PFSK-1 (cell line): ENCODE results near the gene TBXAS1.

Experiments used
- FOXP2 ChIP-seq: optimal IDR thresholded peaks from 2 replicates; pipeline ENCODE3; 2011; ENCODE audit warnings: borderline replicate concordance, control low read depth, inconsistent platforms; ENCODE audit not compliant: insufficient read depth; ENCODE audit errors: extremely low read length, extremely low read depth
- POLR2AphosphoS5 ChIP-seq: IDR thresholded peaks from 2 replicates; pipeline ENCODE4 v1.6.1; 2012; ENCODE audit warnings: low read depth, mild to moderate bottlenecking, control low read depth, low read length, moderate library complexity
- SIN3A ChIP-seq: IDR thresholded peaks from 2 replicates; pipeline ENCODE4 v1.6.1; 2012; ENCODE audit warnings: mild to moderate bottlenecking, low read length, moderate library complexity, borderline replicate concordance; ENCODE audit not compliant: insufficient read depth
- TAF1 ChIP-seq: IDR thresholded peaks from 2 replicates; pipeline ENCODE4 v1.6.1; 2012; ENCODE audit warnings: low read length, control low read depth, borderline replicate concordance; ENCODE audit not compliant: insufficient read depth
- TF ChIP-seq, protein P1 (sequence below), 2 experiments: IDR thresholded peaks; 2 replicates each; pipeline versions ENCODE4 v1.6.1 to v1.8.0; 2011 to 2012; ENCODE audit warnings: low read depth in 2 of 2, low read length in 2 of 2, control low read depth in 1 of 2, inconsistent platforms in 1 of 2, mild to moderate bottlenecking in 1 of 2, moderate library complexity in 1 of 2; ENCODE audit not compliant: insufficient read depth in 1 of 2

TBXAS1 gene

DNA sequence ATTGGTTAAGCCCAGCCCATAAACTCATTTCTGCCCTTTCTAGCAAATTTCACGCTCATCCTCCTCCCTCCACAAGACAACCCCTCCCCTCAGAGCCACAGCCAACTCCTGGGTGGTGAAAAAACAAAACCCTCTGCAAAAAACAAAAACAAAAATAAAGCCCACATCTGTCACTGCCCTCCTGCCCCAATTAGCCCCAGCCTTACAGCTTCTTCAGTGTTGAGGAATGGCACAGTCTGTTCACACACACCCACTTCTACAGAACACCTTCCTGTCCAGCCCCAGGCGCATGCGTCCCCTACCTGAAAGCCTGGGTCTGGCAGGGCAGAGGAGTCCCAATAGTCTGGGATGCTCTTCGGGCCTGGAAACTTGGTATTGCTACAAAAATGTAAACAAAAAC is 199.2 kb downstream of the TBXAS1 start:
- TF ChIP-seq, protein P1, sequence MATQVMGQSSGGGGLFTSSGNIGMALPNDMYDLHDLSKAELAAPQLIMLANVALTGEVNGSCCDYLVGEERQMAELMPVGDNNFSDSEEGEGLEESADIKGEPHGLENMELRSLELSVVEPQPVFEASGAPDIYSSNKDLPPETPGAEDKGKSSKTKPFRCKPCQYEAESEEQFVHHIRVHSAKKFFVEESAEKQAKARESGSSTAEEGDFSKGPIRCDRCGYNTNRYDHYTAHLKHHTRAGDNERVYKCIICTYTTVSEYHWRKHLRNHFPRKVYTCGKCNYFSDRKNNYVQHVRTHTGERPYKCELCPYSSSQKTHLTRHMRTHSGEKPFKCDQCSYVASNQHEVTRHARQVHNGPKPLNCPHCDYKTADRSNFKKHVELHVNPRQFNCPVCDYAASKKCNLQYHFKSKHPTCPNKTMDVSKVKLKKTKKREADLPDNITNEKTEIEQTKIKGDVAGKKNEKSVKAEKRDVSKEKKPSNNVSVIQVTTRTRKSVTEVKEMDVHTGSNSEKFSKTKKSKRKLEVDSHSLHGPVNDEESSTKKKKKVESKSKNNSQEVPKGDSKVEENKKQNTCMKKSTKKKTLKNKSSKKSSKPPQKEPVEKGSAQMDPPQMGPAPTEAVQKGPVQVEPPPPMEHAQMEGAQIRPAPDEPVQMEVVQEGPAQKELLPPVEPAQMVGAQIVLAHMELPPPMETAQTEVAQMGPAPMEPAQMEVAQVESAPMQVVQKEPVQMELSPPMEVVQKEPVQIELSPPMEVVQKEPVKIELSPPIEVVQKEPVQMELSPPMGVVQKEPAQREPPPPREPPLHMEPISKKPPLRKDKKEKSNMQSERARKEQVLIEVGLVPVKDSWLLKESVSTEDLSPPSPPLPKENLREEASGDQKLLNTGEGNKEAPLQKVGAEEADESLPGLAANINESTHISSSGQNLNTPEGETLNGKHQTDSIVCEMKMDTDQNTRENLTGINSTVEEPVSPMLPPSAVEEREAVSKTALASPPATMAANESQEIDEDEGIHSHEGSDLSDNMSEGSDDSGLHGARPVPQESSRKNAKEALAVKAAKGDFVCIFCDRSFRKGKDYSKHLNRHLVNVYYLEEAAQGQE (IDR thresholded peaks at IDR 0.05; ENCODE audit: insufficient read depth in 1 of 2, low read depth in 2 of 2, low read length in 2 of 2) = no peak
- TF ChIP-seq SIN3A = no peak
- TF ChIP-seq TAF1 = no peak
- no peak for TF ChIP-seq FOXP2
- no peak for TF ChIP-seq POLR2AphosphoS5

DNA sequence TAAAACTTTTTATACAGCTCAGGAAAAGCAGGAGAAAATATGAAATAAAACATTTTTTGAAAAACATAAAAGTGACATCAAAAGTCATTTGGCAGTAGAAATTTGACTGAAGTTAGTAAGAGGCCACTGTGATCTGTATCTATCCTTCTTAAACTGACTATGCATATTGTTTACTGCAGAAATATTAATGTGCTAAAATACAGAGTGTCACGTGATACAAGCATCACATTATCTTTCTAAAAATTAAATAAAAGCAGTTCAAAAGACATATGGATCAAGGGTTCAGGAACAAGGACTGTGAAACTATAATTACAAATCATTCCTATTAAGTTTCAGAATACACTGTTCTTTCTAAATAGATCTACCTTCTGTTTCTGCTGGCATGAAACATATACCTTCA is 200.0 kb downstream of the TBXAS1 start:
- TF ChIP-seq POLR2AphosphoS5 = no peak
- TF ChIP-seq FOXP2 = no peak
- TF ChIP-seq, protein P1 (IDR thresholded peaks at IDR 0.05; ENCODE audit: insufficient read depth in 1 of 2, low read depth in 2 of 2, low read length in 2 of 2) = no peak
- TF ChIP-seq TAF1 = no peak
- TF ChIP-seq SIN3A = no peak

- TF ChIP-seq TAF1 = no peak
- TF ChIP-seq SIN3A = no peak
- TF ChIP-seq, protein P1 (IDR thresholded peaks at IDR 0.05; ENCODE audit: insufficient read depth in 1 of 2, low read depth in 2 of 2, low read length in 2 of 2) = no peak
- no peak for TF ChIP-seq POLR2AphosphoS5
- no peak for TF ChIP-seq FOXP2
These were observed 202.3 kb downstream of the TBXAS1 start for GRCh38 chr7:140031364-140031763.

- TF ChIP-seq SIN3A = no peak
- TF ChIP-seq FOXP2 = no peak
- no peak for TF ChIP-seq TAF1
- no peak for TF ChIP-seq POLR2AphosphoS5
- TF ChIP-seq, protein P1 (IDR thresholded peaks at IDR 0.05; ENCODE audit: insufficient read depth in 1 of 2, low read depth in 2 of 2, low read length in 2 of 2) = no peak
These were observed 204.0 kb downstream of the TBXAS1 start for GRCh38 chr7:140033036-140033435.

DNA sequence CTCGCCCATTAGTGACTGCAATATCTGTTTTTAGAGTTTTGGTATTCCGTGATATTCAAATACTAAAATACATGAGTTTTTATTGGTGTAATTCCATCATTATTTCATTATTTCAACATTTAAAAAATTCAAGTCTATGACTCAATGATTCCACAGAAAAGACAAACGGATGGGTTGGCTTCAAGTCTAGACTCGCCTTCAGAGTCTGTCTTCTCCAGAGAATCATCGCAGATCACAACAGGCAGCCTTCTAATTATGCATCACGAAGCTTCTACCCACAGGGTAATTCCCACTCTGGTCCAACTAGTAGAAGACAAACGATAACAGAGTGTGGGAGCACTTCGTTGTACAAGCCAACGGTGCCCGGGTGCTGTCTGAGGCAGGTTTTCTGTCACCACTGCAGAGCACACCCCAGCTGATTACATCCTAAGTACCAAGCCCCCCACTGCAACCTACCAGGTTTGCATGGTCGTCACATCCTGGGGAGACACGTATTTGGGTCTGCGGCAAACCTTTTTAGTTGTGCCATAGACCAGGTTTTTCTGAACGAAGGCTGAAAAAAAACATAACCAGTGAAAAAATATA is 204.8 kb downstream of the TBXAS1 start:
- TF ChIP-seq POLR2AphosphoS5 (no peak), SIN3A (no peak), FOXP2 (no peak), TAF1 (no peak)
- TF ChIP-seq, protein P1 (IDR thresholded peaks at IDR 0.05; ENCODE audit: insufficient read depth in 1 of 2, low read depth in 2 of 2, low read length in 2 of 2) = no peak
